ENCODE measurements around the gene WDR86.

WDR86 gene

DNA sequence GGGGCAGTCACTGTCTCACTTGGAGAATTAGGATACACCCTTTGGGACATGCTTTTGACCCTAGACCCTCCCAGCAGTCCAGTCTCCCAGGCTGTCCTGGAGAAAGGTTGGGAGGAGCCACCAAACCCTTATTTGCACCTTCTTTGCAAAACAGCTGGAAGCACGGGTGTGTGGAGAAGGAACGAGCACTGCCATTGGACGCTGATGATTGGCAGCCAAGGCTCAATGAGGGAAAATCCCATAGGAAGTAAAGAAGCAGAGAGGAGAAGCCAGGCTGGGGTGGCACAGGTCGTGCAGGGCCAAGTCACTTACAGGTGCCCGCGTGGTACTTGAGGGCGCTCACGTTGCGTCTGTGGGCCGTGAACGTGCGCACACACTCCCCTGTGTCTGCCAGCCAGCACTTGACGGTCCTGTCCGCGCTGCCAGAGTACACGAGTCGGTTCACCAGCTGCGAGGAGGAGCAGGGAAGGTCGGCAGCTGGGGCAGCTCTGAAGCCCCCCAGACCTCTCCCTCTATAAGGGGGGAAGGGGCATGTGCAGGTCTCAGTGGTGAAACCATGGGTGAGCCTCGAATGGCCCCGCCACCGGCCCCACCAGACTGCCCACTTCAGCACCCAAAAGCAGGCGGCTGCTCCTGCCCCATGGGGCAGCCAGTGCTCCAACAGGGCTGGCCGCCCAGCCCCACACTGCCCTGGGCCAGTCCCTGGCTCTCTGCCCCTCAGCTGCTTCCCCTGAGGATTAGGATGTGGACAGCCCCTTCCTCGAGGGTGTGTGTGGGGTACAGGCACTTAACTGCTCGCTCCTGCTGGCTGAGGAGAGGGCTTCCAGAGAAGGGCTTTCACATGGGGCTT is 24.8 kb downstream of the WDR86 start:
- TF ChIP-seq, protein P1, sequence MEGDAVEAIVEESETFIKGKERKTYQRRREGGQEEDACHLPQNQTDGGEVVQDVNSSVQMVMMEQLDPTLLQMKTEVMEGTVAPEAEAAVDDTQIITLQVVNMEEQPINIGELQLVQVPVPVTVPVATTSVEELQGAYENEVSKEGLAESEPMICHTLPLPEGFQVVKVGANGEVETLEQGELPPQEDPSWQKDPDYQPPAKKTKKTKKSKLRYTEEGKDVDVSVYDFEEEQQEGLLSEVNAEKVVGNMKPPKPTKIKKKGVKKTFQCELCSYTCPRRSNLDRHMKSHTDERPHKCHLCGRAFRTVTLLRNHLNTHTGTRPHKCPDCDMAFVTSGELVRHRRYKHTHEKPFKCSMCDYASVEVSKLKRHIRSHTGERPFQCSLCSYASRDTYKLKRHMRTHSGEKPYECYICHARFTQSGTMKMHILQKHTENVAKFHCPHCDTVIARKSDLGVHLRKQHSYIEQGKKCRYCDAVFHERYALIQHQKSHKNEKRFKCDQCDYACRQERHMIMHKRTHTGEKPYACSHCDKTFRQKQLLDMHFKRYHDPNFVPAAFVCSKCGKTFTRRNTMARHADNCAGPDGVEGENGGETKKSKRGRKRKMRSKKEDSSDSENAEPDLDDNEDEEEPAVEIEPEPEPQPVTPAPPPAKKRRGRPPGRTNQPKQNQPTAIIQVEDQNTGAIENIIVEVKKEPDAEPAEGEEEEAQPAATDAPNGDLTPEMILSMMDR (IDR thresholded peaks at IDR 0.05; ENCODE audit: control extremely low read depth, extremely low read depth, low read depth, missing control alignments) = no peak
- DNase-seq (ENCODE audit: extremely low spot score) = no peak
- CTCF ChIA-PET = interaction anchor here (1.3 kb wide), 2 partner anchors 64 to 70 kb away, joined by 3 read pairs; no protein-coding TSS in a partner anchor
- POLR2A ChIA-PET = no interaction called here

DNA sequence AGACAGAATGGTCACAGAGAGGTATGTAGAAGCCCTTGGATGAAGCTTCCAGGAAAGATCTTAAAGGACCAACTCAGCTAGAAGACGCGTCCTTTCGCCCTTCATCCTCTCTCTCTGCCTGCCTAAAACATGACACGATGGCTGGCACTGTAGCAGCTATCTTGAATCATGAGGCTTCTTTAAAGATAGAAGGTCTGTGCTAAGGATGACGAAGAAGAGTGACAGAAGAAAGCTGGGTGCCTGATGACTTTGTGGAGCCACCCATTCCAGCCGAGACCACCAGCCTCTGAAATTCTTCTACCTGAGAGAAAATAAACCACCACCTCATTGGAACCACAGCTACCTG is 25.5 kb downstream of the WDR86 start:
- POLR2A ChIA-PET = no interaction called here
- CTCF ChIA-PET = interaction anchor here (1.3 kb wide), 2 partner anchors 65 to 69 kb away, joined by 3 read pairs; no protein-coding TSS in a partner anchor
- TF ChIP-seq, protein P1 (IDR thresholded peaks at IDR 0.05; ENCODE audit: control extremely low read depth, extremely low read depth, low read depth, missing control alignments) = no peak
- DNase-seq (ENCODE audit: extremely low spot score) = no peak

DNA sequence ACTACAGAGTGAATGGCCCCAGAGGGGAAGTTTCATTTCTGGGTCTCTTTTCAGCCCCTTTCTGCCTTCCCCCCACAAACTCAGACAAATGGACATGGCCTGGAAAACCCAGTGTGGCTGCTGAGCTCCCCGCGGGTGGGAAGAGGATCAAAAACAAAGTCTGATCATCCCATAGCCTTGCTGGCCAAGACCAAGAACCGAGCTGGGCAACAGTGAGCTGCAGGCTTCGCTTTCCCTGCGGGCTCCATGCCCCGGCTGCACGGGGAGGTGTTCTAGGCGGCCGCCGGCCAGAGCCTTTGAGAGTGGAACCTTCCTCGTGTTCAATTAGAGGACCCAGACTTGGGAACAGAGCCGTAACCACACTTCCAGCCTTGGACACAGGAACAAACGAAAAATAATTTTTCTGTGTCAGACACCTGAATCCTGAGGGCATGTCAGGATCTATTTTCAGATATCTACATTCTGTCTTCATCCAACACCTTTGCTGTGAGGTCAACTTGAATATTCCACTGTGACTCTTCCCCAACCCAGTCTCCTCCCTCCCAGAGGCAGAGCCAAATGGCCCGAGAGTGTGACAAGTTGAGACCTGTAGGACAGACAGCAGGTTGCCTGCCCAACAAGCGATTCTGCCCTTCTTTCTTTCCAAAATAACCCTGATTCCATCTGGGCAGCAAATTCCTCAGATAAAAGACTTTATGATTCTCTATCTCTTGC is 26.0 kb downstream of the WDR86 start:
- DNase-seq (ENCODE audit: extremely low spot score) = no peak
- CTCF ChIA-PET = interaction anchor here (1.3 kb wide), 1 partner anchor 69 kb away, joined by 3 read pairs; no protein-coding TSS in a partner anchor
- TF ChIP-seq, protein P1 (IDR thresholded peaks at IDR 0.05; ENCODE audit: control extremely low read depth, extremely low read depth, low read depth, missing control alignments) = no peak
- POLR2A ChIA-PET = no interaction called here

DNA sequence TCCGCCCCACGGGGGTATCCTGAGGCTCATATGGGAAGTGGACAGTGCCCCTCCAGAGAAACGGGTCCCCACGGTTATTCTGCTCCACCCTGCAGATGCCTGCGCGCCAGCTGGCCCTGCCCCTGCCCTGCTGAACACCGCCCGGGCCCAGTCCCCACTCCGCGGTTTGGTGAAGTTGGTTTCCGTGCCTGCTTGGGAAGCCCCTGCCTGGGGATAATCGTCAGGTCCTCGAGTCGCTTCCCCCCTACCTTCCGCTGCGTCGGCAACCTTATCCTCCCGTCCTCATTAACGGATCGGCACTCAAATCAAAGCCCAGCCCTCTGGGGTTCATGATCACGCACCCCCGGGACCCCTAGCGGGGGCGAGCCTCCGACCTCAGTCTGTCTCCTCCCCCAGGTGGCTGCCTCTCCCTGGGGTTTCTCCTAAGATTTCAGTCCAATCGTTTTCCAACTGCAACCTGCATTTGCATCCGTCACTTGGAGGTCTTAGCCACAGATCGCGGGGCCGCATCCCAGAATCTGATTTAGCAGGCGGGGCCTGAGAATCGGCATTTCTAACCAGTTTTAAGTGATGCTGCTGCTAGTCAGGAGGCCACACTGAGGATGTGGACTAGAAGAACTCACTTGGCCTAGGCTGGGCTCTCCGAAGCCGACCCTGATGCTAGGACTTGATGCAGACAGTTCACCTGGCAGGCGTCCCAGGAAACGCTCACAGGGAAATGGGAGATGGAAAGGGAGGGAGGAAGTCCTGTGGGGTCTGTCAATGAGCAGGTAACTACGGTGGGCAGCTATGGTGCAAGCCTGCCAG is 27.6 kb downstream of the WDR86 start:
- TF ChIP-seq, protein P1 (IDR thresholded peaks at IDR 0.05; ENCODE audit: control extremely low read depth, extremely low read depth, low read depth, missing control alignments) = no peak
- CTCF ChIA-PET = interaction anchor here (0.6 to 1.1 kb wide), 2 partner anchors 67 to 140 kb away, joined by 3 read pairs; no protein-coding TSS in a partner anchor
- no peak for DNase-seq (ENCODE audit: extremely low spot score)
- POLR2A ChIA-PET = no interaction called here

DNA sequence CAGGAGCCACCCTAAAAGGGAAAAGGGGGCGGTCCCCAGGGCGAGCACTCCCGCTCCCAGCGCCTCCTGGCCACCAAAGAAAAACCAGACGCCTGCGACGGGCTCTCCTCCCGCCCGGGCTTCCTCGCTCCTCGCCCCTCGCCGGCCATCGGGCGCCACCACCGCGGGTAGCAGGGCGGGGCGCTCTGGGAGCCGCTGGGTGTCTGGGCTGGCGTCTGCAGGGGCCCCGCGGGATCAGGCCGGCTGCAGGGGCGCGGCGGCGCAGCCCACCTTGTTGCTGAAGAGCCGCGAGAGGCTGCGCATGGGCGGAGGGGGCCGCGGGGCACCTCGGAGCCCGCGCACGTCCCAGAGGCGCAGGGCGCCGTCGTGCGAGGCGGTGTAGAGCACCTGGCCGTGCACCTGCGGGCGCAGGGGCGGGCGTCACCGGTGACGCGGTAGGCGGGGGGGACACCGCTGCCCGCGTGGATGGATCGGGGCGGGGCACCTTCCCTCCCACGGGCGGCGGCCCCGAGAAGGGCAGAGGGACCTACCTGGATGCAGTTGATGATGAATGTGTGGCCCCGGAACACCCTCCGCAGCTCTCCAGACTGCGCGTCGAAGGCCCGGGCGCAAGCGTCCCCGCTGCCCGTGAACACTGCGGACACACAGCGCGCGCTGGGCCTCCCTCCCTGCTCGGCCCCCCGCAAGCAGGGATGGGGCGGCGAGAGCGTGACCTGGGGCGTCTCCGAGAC is 28.3 kb downstream of the WDR86 start:
- TF ChIP-seq, protein P1 (IDR thresholded peaks at IDR 0.05; ENCODE audit: control extremely low read depth, extremely low read depth, low read depth, missing control alignments) = no peak
- DNase-seq (ENCODE audit: extremely low spot score) = peak; percentile 61
- CTCF ChIA-PET = interaction anchor here (0.6 to 1.2 kb wide), 3 partner anchors 29 to 141 kb away, joined by 3 read pairs; no protein-coding TSS in a partner anchor
- POLR2A ChIA-PET = no interaction called here

DNA sequence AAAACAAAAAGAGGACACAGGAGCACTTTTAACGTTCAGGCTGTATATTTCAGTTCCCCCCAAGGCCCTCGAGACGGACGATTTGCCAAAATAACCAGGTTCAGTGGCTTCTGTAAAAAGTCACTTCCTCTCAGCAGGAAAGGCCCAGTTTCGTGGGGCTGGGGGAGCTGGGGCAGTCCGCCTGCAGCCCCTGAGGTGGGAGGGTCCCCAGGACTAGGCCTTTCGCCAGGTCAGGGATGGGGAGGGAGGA is 28.8 kb downstream of the WDR86 start:
- ChIA-PET CTCF (interaction anchor here (1.1 to 1.2 kb wide), 2 partner anchors 29 to 30 kb away, joined by 3 read pairs; no protein-coding TSS in a partner anchor), POLR2A (no interaction called here)
- TF ChIP-seq, protein P1 (IDR thresholded peaks at IDR 0.05; ENCODE audit: control extremely low read depth, extremely low read depth, low read depth, missing control alignments) = no peak
- no peak for DNase-seq (ENCODE audit: extremely low spot score)

Data from GM10248 (cell line).